Hepatocyte (in vitro differentiated cells): Measurements from ENCODE around the gene SIN3A. TPM values are rescaled to one million over a fixed set of nuclear protein-coding genes. Genes with fewer than 3 reads are reported as not detected.

ENCODE experiments used
- DNase-seq: peaks from one replicate; pipeline ENCODE4 v3.0.0-alpha.2; 2016; ENCODE audit warnings: low spot score
- H2AFZ ChIP-seq: fragments of 200-600 bp; sonication (generic); 2 replicates; pipeline ENCODE4 v1.6.0; 2016; ENCODE audit warnings: antibody characterized with exemption, mild to moderate bottlenecking
- H3K27ac ChIP-seq: fragments of 200-600 bp; sonication (generic); 2 replicates; pipeline ENCODE4 v1.5.1; 2016; ENCODE audit warnings: mild to moderate bottlenecking
- H3K27me3 ChIP-seq: fragments of 200-600 bp; sonication (generic); 2 replicates; pipeline ENCODE4 v1.6.1; 2016
- H3K36me3 ChIP-seq: fragments of 200-600 bp; sonication (generic); replicated peaks from 2 replicates; pipeline ENCODE4 v1.5.1; 2016; ENCODE audit warnings: low read depth; ENCODE audit not compliant: insufficient read depth
- H3K4me1 ChIP-seq: fragments of 200-600 bp; sonication (generic); 2 replicates; pipeline ENCODE4 v1.5.1; 2016; ENCODE audit warnings: mild to moderate bottlenecking, moderate library complexity; ENCODE audit not compliant: insufficient read depth
- H3K4me2 ChIP-seq: fragments of 200-600 bp; sonication (generic); 2 replicates; pipeline ENCODE4 v1.6.0; 2016
- H3K4me3 ChIP-seq: fragments of 200-600 bp; sonication (generic); 2 replicates; pipeline ENCODE4 v1.5.1; 2016; ENCODE audit warnings: mild to moderate bottlenecking
- H3K79me2 ChIP-seq: fragments of 200-600 bp; sonication (generic); 2 replicates; pipeline ENCODE4 v1.6.0; 2017; ENCODE audit warnings: mild to moderate bottlenecking
- H3K9me2 ChIP-seq: fragments of 200-600 bp; sonication (generic); replicated peaks from 2 replicates; pipeline ENCODE4 v1.6.0; 2017; ENCODE audit warnings: mild to moderate bottlenecking; ENCODE audit not compliant: insufficient read depth
- H3K9me3 ChIP-seq: fragments of 200-600 bp; sonication (generic); 2 replicates; pipeline ENCODE4 v1.5.1; 2016; ENCODE audit warnings: low read depth, mild to moderate bottlenecking
- H4K20me1 ChIP-seq: fragments of 200-600 bp; sonication (generic); 2 replicates; pipeline ENCODE4 v1.6.0; 2016; ENCODE audit warnings: mild to moderate bottlenecking; ENCODE audit not compliant: insufficient read depth, poor library complexity, severe bottlenecking
- EZH2 ChIP-seq: fragments of 200-600 bp; sonication (generic); IDR thresholded peaks from 2 replicates; pipeline ENCODE4 v1.6.1; 2016; ENCODE audit warnings: antibody characterized with exemption, mild to moderate bottlenecking, borderline replicate concordance
- EZH2phosphoT487 ChIP-seq: fragments of 200-600 bp; sonication (generic); IDR thresholded peaks from one replicate; pipeline ENCODE4 v1.6.1; 2018; ENCODE audit warnings: antibody characterized with exemption, mild to moderate bottlenecking, low read depth, moderate library complexity; ENCODE audit not compliant: unreplicated experiment, severe bottlenecking
- WGBS: methylation state at CpG from one replicate; pipeline ENCODE4 v1.1.6; 2016; ENCODE audit warnings: low lambda C conversion rate; ENCODE audit errors: missing lambda C conversion rate; 5-methylcytosine and 5-hydroxymethylcytosine counted together
- polyA plus RNA-seq: library from polyadenylated mRNA; unstranded; fragments of >200 nt; fragmentation: Nextera tagmentation; extraction: Ambion mirVana; gene quantifications from 2 replicates; pipeline ENCODE4 v1.2.1, GENCODE V29; 2016
- total RNA-seq: library from RNA; depleted of rRNA; stranded (reverse); fragments of >200 nt; gene quantifications from 2 replicates; pipeline ENCODE4 v1.2.3, GENCODE V29; 2014
- TF ChIP-seq, protein P1 (sequence below): fragments of 200-600 bp; sonication (generic); IDR thresholded peaks from 2 replicates; pipeline ENCODE4 v1.5.1; 2016; ENCODE audit warnings: antibody characterized with exemption, mild to moderate bottlenecking; ENCODE audit not compliant: poor library complexity

Gene SIN3A
- total and polyA plus RNA-seq, 2 experiments from 2014 or later: 16.5 to 28.8 TPM

GRCh38 chr15:75363786-75364185 is 87.7 kb downstream of the SIN3A start:
- H2AFZ ChIP-seq: no peak overlapping the region
- DNase-seq: no peak
- WGBS: 94% methylated on average over 9 of the region's 9 CpGs
- TF ChIP-seq EZH2phosphoT487 (no peak), EZH2 (no peak)
- TF ChIP-seq, protein P1, sequence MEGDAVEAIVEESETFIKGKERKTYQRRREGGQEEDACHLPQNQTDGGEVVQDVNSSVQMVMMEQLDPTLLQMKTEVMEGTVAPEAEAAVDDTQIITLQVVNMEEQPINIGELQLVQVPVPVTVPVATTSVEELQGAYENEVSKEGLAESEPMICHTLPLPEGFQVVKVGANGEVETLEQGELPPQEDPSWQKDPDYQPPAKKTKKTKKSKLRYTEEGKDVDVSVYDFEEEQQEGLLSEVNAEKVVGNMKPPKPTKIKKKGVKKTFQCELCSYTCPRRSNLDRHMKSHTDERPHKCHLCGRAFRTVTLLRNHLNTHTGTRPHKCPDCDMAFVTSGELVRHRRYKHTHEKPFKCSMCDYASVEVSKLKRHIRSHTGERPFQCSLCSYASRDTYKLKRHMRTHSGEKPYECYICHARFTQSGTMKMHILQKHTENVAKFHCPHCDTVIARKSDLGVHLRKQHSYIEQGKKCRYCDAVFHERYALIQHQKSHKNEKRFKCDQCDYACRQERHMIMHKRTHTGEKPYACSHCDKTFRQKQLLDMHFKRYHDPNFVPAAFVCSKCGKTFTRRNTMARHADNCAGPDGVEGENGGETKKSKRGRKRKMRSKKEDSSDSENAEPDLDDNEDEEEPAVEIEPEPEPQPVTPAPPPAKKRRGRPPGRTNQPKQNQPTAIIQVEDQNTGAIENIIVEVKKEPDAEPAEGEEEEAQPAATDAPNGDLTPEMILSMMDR: no peak
- H3K4me3 ChIP-seq: no peak overlapping the region
- H4K20me1 ChIP-seq: no peaks in the 10 kb centered on the region
- H3K9me2 ChIP-seq: no peaks in the 10 kb centered on the region
- no peaks in the 10 kb centered on the region for H3K36me3 ChIP-seq
- H3K27me3 ChIP-seq: no peaks in the 10 kb centered on the region
- H3K79me2 ChIP-seq: peaks cover 8% of the 10 kb centered on the region
- no peak overlapping the region for H3K27ac ChIP-seq
- no peaks in the 10 kb centered on the region for H3K4me1 ChIP-seq
- H3K4me2 ChIP-seq: no peak overlapping the region
- no peaks in the 10 kb centered on the region for H3K9me3 ChIP-seq

DNA sequence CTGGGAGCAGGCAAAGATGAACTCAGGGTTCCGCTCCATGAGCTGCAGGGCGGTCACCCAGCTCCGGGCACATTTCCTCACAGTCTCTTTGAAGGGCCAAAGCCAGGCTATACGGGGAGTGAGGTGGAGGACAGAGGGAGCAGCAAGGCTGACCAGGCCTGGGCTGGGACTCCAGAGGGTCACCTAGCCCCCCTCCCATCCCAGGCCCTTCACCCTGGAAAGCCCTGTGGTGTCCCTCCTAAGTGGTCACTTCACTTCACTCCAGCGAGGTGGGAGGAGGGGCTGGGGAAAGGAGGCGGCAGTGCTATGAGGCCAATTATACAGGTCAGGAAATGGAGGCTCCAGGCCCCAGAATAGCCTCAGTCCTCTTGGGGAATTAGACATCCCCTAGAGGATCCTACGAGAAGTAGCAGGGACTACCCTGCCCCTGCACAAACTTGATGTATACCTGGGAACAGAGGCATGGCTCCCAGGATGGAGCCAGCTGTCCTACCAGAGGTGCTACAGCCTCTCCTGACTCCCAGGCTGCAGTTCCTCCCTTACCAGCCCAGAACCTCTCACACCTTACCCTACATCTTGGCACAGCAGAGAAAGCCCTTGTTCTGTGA is 88.7 kb downstream of the SIN3A start:
- Histone ChIP-seq H3K4me3 (no peak overlapping the region), H3K9me3 (no peaks in the 10 kb centered on the region), H4K20me1 (no peaks in the 10 kb centered on the region), H3K79me2 (peaks cover 8% of the 10 kb centered on the region), H3K27ac (no peak overlapping the region), H3K27me3 (no peaks in the 10 kb centered on the region), H3K9me2 (no peaks in the 10 kb centered on the region), H2AFZ (no peak overlapping the region), H3K4me1 (no peaks in the 10 kb centered on the region), H3K4me2 (no peak overlapping the region), H3K36me3 (no peaks in the 10 kb centered on the region)
- DNase-seq: no peak
- 95% methylated on average over 7 of the region's 7 CpGs for WGBS
- TF ChIP-seq EZH2 (no peak), EZH2phosphoT487 (no peak)
- TF ChIP-seq, protein P1: no peak

DNA sequence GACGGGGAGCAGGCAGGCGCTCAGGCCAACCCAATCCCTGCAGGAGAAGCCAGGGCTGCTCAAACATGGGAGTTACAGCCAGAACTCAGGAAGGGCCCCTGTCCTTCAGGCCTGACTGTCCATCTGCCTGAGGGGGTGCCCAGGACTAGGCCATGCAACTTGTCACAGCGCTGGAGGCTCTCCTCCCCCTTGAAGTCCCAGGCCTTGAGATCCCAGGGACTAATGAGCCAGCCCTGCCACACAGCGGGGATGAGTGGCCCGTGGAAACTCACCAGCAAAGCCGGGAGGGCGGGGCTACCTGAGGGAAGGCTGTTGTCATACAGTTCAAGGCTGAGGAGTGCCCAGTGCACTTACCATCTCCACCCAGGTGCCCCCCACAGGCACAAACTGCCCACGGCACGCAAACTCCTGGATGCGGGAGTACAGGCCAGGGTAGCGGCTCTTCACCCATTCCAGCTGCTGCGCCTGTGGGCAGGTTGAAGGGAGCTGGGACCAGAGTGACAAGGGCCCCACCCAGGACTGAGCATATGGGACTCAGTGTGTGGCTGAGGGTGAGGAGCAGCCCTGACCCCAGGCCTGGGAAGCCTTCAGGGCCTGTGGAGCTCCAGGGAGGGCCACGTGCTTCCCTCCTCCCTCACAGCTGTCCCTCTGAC is 89.4 kb downstream of the SIN3A start:
- Histone ChIP-seq H3K4me2 (no peak overlapping the region), H4K20me1 (no peaks in the 10 kb centered on the region), H3K27ac (no peak overlapping the region), H3K4me1 (no peaks in the 10 kb centered on the region), H3K9me2 (no peaks in the 10 kb centered on the region), H3K79me2 (peaks cover 4% of the 10 kb centered on the region), H2AFZ (no peak overlapping the region), H3K4me3 (no peak overlapping the region), H3K27me3 (no peaks in the 10 kb centered on the region), H3K9me3 (no peaks in the 10 kb centered on the region), H3K36me3 (no peaks in the 10 kb centered on the region)
- WGBS: 91% methylated on average over 13 of the region's 13 CpGs
- TF ChIP-seq EZH2: no peak
- TF ChIP-seq, protein P1: no peak
- no peak for TF ChIP-seq EZH2phosphoT487
- DNase-seq: no peak
